B cell (primary cell): ENCODE measurements around the gene MRM2. TPM values are rescaled to one million over a fixed set of nuclear protein-coding genes. Genes with fewer than 3 reads are reported as not detected.

Experiments used
- ATAC-seq: fragments of 200-7000 bp; cut with Tn5 transposase; one replicate; pipeline ENCODE4 v1.10.0; 2021; ENCODE audit warnings: low read depth, mild to moderate bottlenecking, moderate number of reproducible peaks, moderate library complexity
- CTCF ChIA-PET: fragments of 350-600 bp; sonication (Branson Sonifier 250); formaldehyde crosslinking; loops from one replicate; lab custom pipeline; 2021; ENCODE audit warnings: antibody characterized with exemption, inconsistent platforms; lab: Charles Lee
- POLR2A ChIA-PET: fragments of 350-600 bp; sonication (Branson Sonifier 250); formaldehyde crosslinking; loops from one replicate; lab custom pipeline; 2021; ENCODE audit warnings: antibody characterized with exemption; lab: Charles Lee
- DNase-seq: peaks from one replicate; pipeline ENCODE4 v3.0.0; 2013
- H2AFZ ChIP-seq: 2 replicates; pipeline ENCODE4 v1.6.1; 2012; ENCODE audit warnings: mild to moderate bottlenecking, low read depth, low read length; ENCODE audit not compliant: insufficient read depth, poor library complexity, severe bottlenecking
- H3K27ac ChIP-seq, 2 donors: 1 replicate in 1 of 2; 2 replicates in 1 of 2; pipeline ENCODE4 v1.5.1; 2012 to 2013; ENCODE audit warnings: low read length in 2 of 2, mild to moderate bottlenecking in 2 of 2, moderate library complexity in 1 of 2
- H3K27me3 ChIP-seq, 4 experiments: fragments of 200-600 bp in 1 of 4; sonication (generic) in 1 of 4; replicated peaks in 1 of 4; 1 replicate in 2 of 4; 2 replicates in 2 of 4; pipeline versions ENCODE4 v1.6.1 to v1.7.0; 2013 to 2016; ENCODE audit warnings: low read length in 3 of 4, mild to moderate bottlenecking in 2 of 4, mixed read lengths in 1 of 4, moderate library complexity in 1 of 4; ENCODE audit not compliant: insufficient read depth in 4 of 4, control insufficient read depth in 3 of 4; ENCODE audit errors: control extremely low read depth in 1 of 4
- H3K36me3 ChIP-seq, 2 experiments: replicated peaks in 1 of 2; 1 replicate in 1 of 2; 2 replicates in 1 of 2; pipeline versions ENCODE4 v1.6.1 to v1.7.1; 2013; ENCODE audit warnings: low read length in 1 of 2; ENCODE audit not compliant: insufficient read depth in 2 of 2, control insufficient read depth in 1 of 2; ENCODE audit errors: control extremely low read depth in 1 of 2, extremely low read depth in 1 of 2
- H3K4me1 ChIP-seq, 2 donors: fragments of 200-600 bp in 1 of 2; sonication (generic) in 1 of 2; 1 replicate in 1 of 2; 2 replicates in 1 of 2; pipeline versions ENCODE4 v1.5.1 to v1.6.1; 2013 to 2017; ENCODE audit warnings: low read length in 2 of 2; ENCODE audit not compliant: control insufficient read depth in 2 of 2, insufficient read depth in 2 of 2
- H3K4me2 ChIP-seq: replicated peaks from 2 replicates; pipeline ENCODE3; 2012; ENCODE audit warnings: mild to moderate bottlenecking, low read depth, low read length; ENCODE audit not compliant: poor library complexity, severe bottlenecking
- H3K4me3 ChIP-seq, 5 experiments: fragments of 200-600 bp in 1 of 5; sonication (generic) in 1 of 5; 1 replicate in 3 of 5; 2 replicates in 2 of 5; pipeline versions ENCODE4 v1.5.1 to v1.7.0; 2011 to 2016; ENCODE audit warnings: low read length in 4 of 5, mild to moderate bottlenecking in 4 of 5, low read depth in 2 of 5, control low read depth in 1 of 5, moderate library complexity in 1 of 5; ENCODE audit not compliant: insufficient read depth in 1 of 5; ENCODE audit errors: control extremely low read depth in 1 of 5, extremely low read depth in 1 of 5
- H3K79me2 ChIP-seq: fragments of 200-600 bp; sonication (generic); one replicate; pipeline ENCODE4 v1.6.0; 2016; ENCODE audit warnings: low read length; ENCODE audit not compliant: control insufficient read depth, insufficient read depth
- H3K9ac ChIP-seq: fragments of 200-600 bp; sonication (generic); 2 replicates; pipeline ENCODE4 v1.6.1; 2017; ENCODE audit warnings: mild to moderate bottlenecking, low read length, moderate library complexity
- H3K9me3 ChIP-seq, 3 donors: one replicate each; pipeline versions ENCODE4 v1.6.1 to v1.7.1; 2013; ENCODE audit warnings: low read length in 2 of 3; ENCODE audit not compliant: control insufficient read depth in 2 of 3, insufficient read depth in 1 of 3; ENCODE audit errors: control extremely low read depth in 1 of 3
- H4K20me1 ChIP-seq: 2 replicates; pipeline ENCODE4 v1.6.0; 2012; ENCODE audit warnings: mild to moderate bottlenecking, low read length; ENCODE audit not compliant: insufficient read depth, control insufficient read depth, poor library complexity, severe bottlenecking
- H3K27ac Mint-ChIP-seq: one replicate; pipeline ENCODE4 v1.8.0; 2021; ENCODE audit warnings: mixed read lengths
- H3K27me3 Mint-ChIP-seq: one replicate; pipeline ENCODE4 v1.8.0; 2021; ENCODE audit warnings: mixed read lengths
- H3K4me1 Mint-ChIP-seq: one replicate; pipeline ENCODE4 v1.8.0; 2021; ENCODE audit warnings: mixed read lengths
- H3K4me3 Mint-ChIP-seq: one replicate; pipeline ENCODE4 v1.8.0; 2021; ENCODE audit warnings: mixed read lengths
- H3K9me3 Mint-ChIP-seq: one replicate; pipeline ENCODE4 v1.8.0; 2022; ENCODE audit warnings: mixed read lengths; ENCODE audit not compliant: insufficient read depth
- EZH2 ChIP-seq: IDR thresholded peaks from 2 replicates; pipeline ENCODE4 v1.6.1; 2012; ENCODE audit warnings: borderline replicate concordance, low read depth, mild to moderate bottlenecking, moderate library complexity, low read length; ENCODE audit not compliant: insufficient read depth, poor library complexity, severe bottlenecking
- WGBS: methylation state at CpG from one replicate; pipeline ENCODE4 v1.1.5; 2013; ENCODE audit warnings: missing lambda C conversion rate; ENCODE audit not compliant: insufficient coverage; 5-methylcytosine and 5-hydroxymethylcytosine counted together
- intact Hi-C: fragments of 100-400 bp; cut with micrococcal nuclease; formaldehyde crosslinking; loops from one replicate; pipeline ENCODE4 v1.10.0; 2022
- polyA plus RNA-seq: library from polyadenylated mRNA; depleted of rRNA; stranded (reverse); fragments of >200 nt; gene quantifications from 2 replicates; pipeline ENCODE4 v1.2.3, GENCODE V29; 2012
- total RNA-seq, 2 donors: library from RNA; stranded (reverse); fragments of 120-200 nt in 1 of 2; gene quantifications; 1 replicate in 1 of 2; 2 replicates in 1 of 2; pipeline versions ENCODE4 v1.2.3 to v1.2.4, GENCODE V29; 2013 to 2022
- TF ChIP-seq, protein P1 (sequence below): fragments of 200-600 bp; IDR thresholded peaks from one replicate; pipeline ENCODE4 v1.8.0; 2022; ENCODE audit warnings: antibody characterized with exemption, mild to moderate bottlenecking

The MRM2 gene
- total and polyA plus RNA-seq, 2 donors (not counting 1 experiment from before 2014, with no cell fraction given), result 9.2 to 29.0 TPM

- peaks cover 5% of the 10 kb centered on the region in 2 donors for H3K4me1 ChIP-seq
- no peak for TF ChIP-seq EZH2
- no peak overlapping the region for H3K27ac Mint-ChIP-seq
- DNase-seq (no peak), ATAC-seq (no peak)
- H3K79me2 ChIP-seq, result peaks cover 80% of the 10 kb centered on the region
- no peak overlapping the region for H3K27ac ChIP-seq
- no peak overlapping the region for H3K9ac ChIP-seq
- no peaks in the 10 kb centered on the region for H3K27me3 ChIP-seq
- intact Hi-C loops, result no loop called here
- peaks cover 7% of the 10 kb centered on the region for H4K20me1 ChIP-seq
- H3K4me2 ChIP-seq, result no peak overlapping the region
- no peaks in the 10 kb centered on the region for H3K9me3 Mint-ChIP-seq
- H2AFZ ChIP-seq, result no peak overlapping the region
- H3K4me3 Mint-ChIP-seq, result no peak overlapping the region
- POLR2A ChIA-PET, result no interaction called here
- no peak overlapping the region for H3K4me3 ChIP-seq
- peaks cover 0 to 66% of the 10 kb centered on the region in 2 experiments for H3K36me3 ChIP-seq
- H3K27me3 Mint-ChIP-seq, result no peaks in the 10 kb centered on the region
- over 99% methylated on average over 12 of the region's 13 CpGs for WGBS
- H3K4me1 Mint-ChIP-seq, result peaks cover 14% of the 10 kb centered on the region
- CTCF ChIA-PET, result interaction anchor here (1.5 kb wide), 1 partner anchor 122 kb away, joined by 3 read pairs; no protein-coding TSS in a partner anchor
- H3K9me3 ChIP-seq, result peaks cover 0 to 3% (median 0%) of the 10 kb centered on the region in 3 donors
Observed at GRCh38 chr7:2225830-2226229, 16.2 kb downstream of the MRM2 start.

DNA sequence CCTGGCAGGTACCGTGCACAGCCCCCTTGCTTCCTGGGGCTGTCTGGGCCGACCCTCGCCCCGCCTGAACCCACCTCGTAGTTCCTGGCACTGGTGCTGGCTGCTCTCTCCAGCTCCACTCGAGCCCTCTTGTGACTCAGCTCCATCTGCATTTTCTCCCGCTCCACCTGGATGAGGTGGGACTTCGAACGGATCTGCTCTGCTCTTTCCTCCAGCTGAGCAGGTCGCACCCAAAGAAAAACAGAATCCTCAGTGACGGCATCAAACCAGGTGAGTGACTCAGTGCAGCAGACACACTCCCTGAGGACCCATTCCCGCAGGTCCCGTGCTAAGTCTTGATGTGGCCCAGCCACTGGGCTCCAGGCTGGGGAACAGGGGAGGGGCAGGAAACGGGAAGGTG lies 16.7 kb downstream of the MRM2 start:
- Histone ChIP-seq H2AFZ (no peak overlapping the region), H3K4me3 (no peak overlapping the region), H3K27ac (no peak overlapping the region), H3K9ac (no peak overlapping the region), H3K9me3 (peaks cover 0 to 3% (median 0%) of the 10 kb centered on the region in 3 donors), H3K4me2 (no peak overlapping the region), H3K79me2 (peaks cover 79% of the 10 kb centered on the region), H3K4me1 (peaks cover 0 to under 1% of the 10 kb centered on the region in 2 donors), H4K20me1 (peaks cover 7% of the 10 kb centered on the region), H3K36me3 (peaks cover 0 to 71% of the 10 kb centered on the region in 2 experiments), H3K27me3 (no peaks in the 10 kb centered on the region)
- no peak for DNase-seq
- no peaks in the 10 kb centered on the region for H3K9me3 Mint-ChIP-seq
- ChIA-PET CTCF (interaction anchor here (1.5 kb wide), 1 partner anchor 123 kb away, joined by 3 read pairs; no protein-coding TSS in a partner anchor), POLR2A (no interaction called here)
- no peaks in the 10 kb centered on the region for H3K27me3 Mint-ChIP-seq
- intact Hi-C loops, result no loop called here
- WGBS, result 98% methylated on average over 14 of the region's 14 CpGs
- TF ChIP-seq, protein P1, sequence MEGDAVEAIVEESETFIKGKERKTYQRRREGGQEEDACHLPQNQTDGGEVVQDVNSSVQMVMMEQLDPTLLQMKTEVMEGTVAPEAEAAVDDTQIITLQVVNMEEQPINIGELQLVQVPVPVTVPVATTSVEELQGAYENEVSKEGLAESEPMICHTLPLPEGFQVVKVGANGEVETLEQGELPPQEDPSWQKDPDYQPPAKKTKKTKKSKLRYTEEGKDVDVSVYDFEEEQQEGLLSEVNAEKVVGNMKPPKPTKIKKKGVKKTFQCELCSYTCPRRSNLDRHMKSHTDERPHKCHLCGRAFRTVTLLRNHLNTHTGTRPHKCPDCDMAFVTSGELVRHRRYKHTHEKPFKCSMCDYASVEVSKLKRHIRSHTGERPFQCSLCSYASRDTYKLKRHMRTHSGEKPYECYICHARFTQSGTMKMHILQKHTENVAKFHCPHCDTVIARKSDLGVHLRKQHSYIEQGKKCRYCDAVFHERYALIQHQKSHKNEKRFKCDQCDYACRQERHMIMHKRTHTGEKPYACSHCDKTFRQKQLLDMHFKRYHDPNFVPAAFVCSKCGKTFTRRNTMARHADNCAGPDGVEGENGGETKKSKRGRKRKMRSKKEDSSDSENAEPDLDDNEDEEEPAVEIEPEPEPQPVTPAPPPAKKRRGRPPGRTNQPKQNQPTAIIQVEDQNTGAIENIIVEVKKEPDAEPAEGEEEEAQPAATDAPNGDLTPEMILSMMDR, result no peak
- no peak for TF ChIP-seq EZH2
- no peak overlapping the region for H3K27ac Mint-ChIP-seq
- peaks cover 10% of the 10 kb centered on the region for H3K4me1 Mint-ChIP-seq
- no peak for ATAC-seq
- H3K4me3 Mint-ChIP-seq, result no peak overlapping the region
